Measurements from ENCODE around the gene KCNH1. TPM values are rescaled to one million over a fixed set of nuclear protein-coding genes. Genes with fewer than 3 reads are reported as not detected.

KCNH1 gene
- total RNA-seq, 2 donors from 2014 or later: 0.40 to 0.64 TPM

DNA sequence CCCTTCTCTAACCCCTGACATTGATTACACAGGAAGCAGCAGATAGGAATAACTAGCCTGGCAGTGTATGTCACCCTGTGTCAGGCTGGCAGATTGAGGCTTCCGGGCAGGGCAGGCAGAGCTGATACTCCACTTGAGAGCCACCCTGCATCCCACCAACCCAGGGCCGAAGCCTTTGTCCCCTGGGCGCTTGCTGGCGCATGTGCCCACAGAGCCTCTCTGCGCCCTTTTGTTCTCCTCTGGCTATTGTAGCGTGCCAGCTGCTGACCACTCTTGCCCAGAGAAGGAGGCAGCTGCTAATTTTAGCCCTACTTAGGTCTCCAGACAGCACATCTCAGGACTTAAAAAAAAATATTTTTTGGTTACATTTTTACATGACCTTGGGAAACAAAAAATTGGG is 500.3 kb downstream of the KCNH1 start:
- no peak overlapping the region for H3K27ac ChIP-seq
- no peak for DNase-seq
- H3K27me3 ChIP-seq: no peaks in the 10 kb centered on the region
- H3K4me1 ChIP-seq: no peaks in the 10 kb centered on the region
- intact Hi-C loops (cut with DNase I): no loop called here
- TF ChIP-seq, protein P1, sequence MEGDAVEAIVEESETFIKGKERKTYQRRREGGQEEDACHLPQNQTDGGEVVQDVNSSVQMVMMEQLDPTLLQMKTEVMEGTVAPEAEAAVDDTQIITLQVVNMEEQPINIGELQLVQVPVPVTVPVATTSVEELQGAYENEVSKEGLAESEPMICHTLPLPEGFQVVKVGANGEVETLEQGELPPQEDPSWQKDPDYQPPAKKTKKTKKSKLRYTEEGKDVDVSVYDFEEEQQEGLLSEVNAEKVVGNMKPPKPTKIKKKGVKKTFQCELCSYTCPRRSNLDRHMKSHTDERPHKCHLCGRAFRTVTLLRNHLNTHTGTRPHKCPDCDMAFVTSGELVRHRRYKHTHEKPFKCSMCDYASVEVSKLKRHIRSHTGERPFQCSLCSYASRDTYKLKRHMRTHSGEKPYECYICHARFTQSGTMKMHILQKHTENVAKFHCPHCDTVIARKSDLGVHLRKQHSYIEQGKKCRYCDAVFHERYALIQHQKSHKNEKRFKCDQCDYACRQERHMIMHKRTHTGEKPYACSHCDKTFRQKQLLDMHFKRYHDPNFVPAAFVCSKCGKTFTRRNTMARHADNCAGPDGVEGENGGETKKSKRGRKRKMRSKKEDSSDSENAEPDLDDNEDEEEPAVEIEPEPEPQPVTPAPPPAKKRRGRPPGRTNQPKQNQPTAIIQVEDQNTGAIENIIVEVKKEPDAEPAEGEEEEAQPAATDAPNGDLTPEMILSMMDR (IDR thresholded peaks at IDR 0.05): no peak
- no peaks in the 10 kb centered on the region for H3K9me3 ChIP-seq
- H3K4me3 ChIP-seq: no peak overlapping the region
- no peaks in the 10 kb centered on the region for H3K36me3 ChIP-seq
- H3K9ac ChIP-seq (ENCODE audit: low read depth in 2 of 2, low read length in 2 of 2): no peak overlapping the region

DNA sequence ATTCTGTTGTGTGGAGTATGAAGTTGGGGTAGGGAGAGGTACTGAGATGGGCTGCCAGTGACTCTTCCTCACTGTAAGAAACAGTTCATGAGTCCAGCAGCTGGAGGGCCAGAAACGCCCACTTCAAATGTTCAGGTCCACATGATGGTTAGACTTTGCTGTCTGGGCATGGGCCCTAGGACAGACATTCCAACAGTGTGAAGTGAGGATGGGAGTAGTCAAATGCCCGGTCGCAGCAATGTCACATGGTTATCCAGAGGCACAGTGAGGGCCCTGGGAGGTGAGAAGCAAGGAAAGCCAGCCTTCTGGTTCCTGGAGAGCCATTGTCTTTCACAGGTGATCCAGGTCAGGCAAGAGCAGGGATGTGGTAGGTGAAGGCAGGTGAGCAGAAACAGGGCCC is 500.8 kb downstream of the KCNH1 start:
- Histone ChIP-seq H3K9ac (ENCODE audit: low read depth in 2 of 2, low read length in 2 of 2) (no peak overlapping the region), H3K9me3 (no peaks in the 10 kb centered on the region), H3K4me1 (no peaks in the 10 kb centered on the region), H3K27ac (no peak overlapping the region), H3K27me3 (no peaks in the 10 kb centered on the region), H3K4me3 (no peak overlapping the region), H3K36me3 (no peaks in the 10 kb centered on the region)
- intact Hi-C loops (cut with DNase I): no loop called here
- DNase-seq: no peak
- TF ChIP-seq, protein P1 (IDR thresholded peaks at IDR 0.05): no peak

DNA sequence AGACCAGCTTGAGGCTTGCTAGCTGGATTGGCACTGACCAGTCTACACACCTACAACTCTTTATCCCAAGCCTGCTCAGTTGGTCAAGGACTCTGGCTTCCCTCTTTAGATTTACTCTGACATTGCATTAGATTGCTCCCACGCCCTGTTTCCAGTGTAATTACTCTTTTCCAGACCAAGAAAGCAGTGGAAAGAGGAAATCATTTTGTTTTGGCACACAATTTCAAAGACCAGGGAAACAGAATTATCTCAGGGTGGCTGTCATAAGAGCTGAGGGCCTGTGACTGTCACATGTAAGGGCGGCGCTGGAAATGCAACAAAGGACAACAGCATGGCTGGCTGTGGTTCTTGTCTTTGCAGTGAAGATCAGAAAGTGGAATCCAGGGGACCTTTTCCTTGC is 502.5 kb downstream of the KCNH1 start:
- Histone ChIP-seq H3K27ac (no peak overlapping the region), H3K27me3 (no peaks in the 10 kb centered on the region), H3K4me1 (no peaks in the 10 kb centered on the region), H3K4me3 (no peak overlapping the region), H3K36me3 (no peaks in the 10 kb centered on the region), H3K9ac (ENCODE audit: low read depth in 2 of 2, low read length in 2 of 2) (no peak overlapping the region), H3K9me3 (no peaks in the 10 kb centered on the region)
- DNase-seq: no peak
- TF ChIP-seq, protein P1 (IDR thresholded peaks at IDR 0.05): no peak
- intact Hi-C loops (cut with DNase I): no loop called here

DNA sequence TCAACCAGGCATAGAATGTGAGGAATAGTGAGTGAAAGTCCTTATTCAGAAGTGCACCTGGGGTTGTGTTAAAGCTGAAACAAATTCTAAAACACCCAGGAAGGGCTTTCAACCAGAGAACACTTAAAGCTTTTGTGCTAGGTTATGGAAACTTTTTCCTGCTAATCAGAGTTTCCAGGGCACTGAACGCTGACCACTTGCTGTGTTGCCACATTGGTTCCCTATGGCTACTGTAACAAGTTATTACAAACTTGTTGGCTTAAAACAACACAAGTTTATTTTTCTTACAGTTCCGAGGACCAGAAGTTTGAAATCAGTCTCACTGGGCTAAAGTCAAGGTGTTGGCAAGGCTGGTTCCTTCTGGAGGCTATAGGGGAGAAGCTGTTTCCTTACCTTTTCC is 504.7 kb downstream of the KCNH1 start:
- Histone ChIP-seq H3K27ac (no peak overlapping the region), H3K36me3 (no peaks in the 10 kb centered on the region), H3K4me1 (no peaks in the 10 kb centered on the region), H3K27me3 (no peaks in the 10 kb centered on the region), H3K4me3 (no peak overlapping the region), H3K9ac (ENCODE audit: low read depth in 2 of 2, low read length in 2 of 2) (no peak overlapping the region), H3K9me3 (no peaks in the 10 kb centered on the region)
- DNase-seq: no peak
- intact Hi-C loops (cut with DNase I): no loop called here
- TF ChIP-seq, protein P1 (IDR thresholded peaks at IDR 0.05): no peak

DNA sequence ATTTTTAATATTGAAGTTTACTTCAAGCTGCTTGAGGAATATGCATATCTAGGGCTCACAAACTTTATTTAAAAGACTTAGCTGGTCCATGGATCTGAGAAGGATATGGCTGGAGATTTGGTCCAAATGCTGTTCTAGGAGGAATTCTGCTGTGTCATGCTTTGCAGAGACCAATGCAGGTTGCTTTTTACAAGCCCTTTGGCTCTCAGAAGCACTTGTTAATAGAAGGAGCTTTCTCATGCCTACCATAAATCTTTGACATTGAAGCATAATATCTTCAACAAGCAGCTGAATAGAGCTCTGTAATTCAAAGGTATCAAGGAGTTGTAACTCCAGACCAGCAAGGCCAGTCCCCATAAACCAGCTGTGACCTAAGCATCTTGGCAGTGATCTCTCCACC is 506.2 kb downstream of the KCNH1 start:
- no peak overlapping the region for H3K4me3 ChIP-seq
- DNase-seq: no peak
- H3K4me1 ChIP-seq: no peaks in the 10 kb centered on the region
- H3K9me3 ChIP-seq: no peaks in the 10 kb centered on the region
- no peaks in the 10 kb centered on the region for H3K36me3 ChIP-seq
- intact Hi-C loops (cut with DNase I): no loop called here
- no peak overlapping the region for H3K9ac ChIP-seq (ENCODE audit: low read depth in 2 of 2, low read length in 2 of 2)
- TF ChIP-seq, protein P1 (IDR thresholded peaks at IDR 0.05): no peak
- H3K27me3 ChIP-seq: no peaks in the 10 kb centered on the region
- no peak overlapping the region for H3K27ac ChIP-seq

Other genes starting within 250 kb of the KCNH1 start
- 10 to 100 TPM; 34.7 to 37.8 TPM for gene RCOR3, start 125.2 kb upstream of the KCNH1 start, total RNA-seq
- 10 to 100 TPM; 13.9 to 14.5 TPM for gene TRAF5, start 192.7 kb upstream of the KCNH1 start, total RNA-seq